ENCODE results near the gene STRA6. TPM values are rescaled to one million over a fixed set of nuclear protein-coding genes. Genes with fewer than 3 reads are reported as not detected.
A peak's percentile ranks its signal among the peaks of the same experiment; 100 is the strongest.

The STRA6 gene
- total RNA-seq, 4 donors from 2014 or later, result 0.13 to 0.83 (median 0.47) TPM

- DNase-seq (ENCODE audit: extremely low spot score), result no peak
- Histone ChIP-seq H3K4me3 (no peak overlapping the region), H3K27me3 (no peaks in the 10 kb centered on the region), H3K4me1 (peaks cover 11 to 16% (median 14%) of the 10 kb centered on the region in 4 donors), H3K36me3 (no peaks in the 10 kb centered on the region), H3K27ac (replicated peaks in 1 of 4) (no peak overlapping the region), H3K9me3 (no peaks in the 10 kb centered on the region)
- WGBS, result 85% methylated on average over 9 of the region's 12 CpGs
- intact Hi-C loops (cut with DNase I), result no loop called here
- no peak for TF ChIP-seq EP300 (IDR thresholded peaks at IDR 0.05)
- no peak for TF ChIP-seq POLR2AphosphoS5 (IDR thresholded peaks at IDR 0.05)
- no peak for TF ChIP-seq CTCF (IDR thresholded peaks at IDR 0.05)
Measured at GRCh38 chr15:74184582-74185091, 17.9 kb downstream of the STRA6 start.

GRCh38 chr15:74182131-74182530 is 20.5 kb downstream of the STRA6 start:
- 95% methylated on average over 3 of the region's 8 CpGs for WGBS
- peaks cover 32 to 41% (median 37%) of the 10 kb centered on the region in 4 donors for H3K4me1 ChIP-seq
- no peaks in the 10 kb centered on the region for H3K9me3 ChIP-seq
- no peak for DNase-seq (ENCODE audit: extremely low spot score)
- H3K27me3 ChIP-seq, result no peaks in the 10 kb centered on the region
- H3K27ac ChIP-seq (replicated peaks in 1 of 4), result no peak overlapping the region
- H3K36me3 ChIP-seq, result no peaks in the 10 kb centered on the region
- intact Hi-C loops (cut with DNase I), result no loop called here
- TF ChIP-seq POLR2A (IDR thresholded peaks at IDR 0.05; ENCODE audit: low read depth) (no peak), EP300 (IDR thresholded peaks at IDR 0.05) (no peak), POLR2AphosphoS5 (IDR thresholded peaks at IDR 0.05) (no peak), CTCF (IDR thresholded peaks at IDR 0.05) (no peak)
- H3K4me3 ChIP-seq, result no peak overlapping the region

GRCh38 chr15:74180881-74181602 is 21.5 kb downstream of the STRA6 start:
- intact Hi-C loops (cut with DNase I), result no loop called here
- no peaks in the 10 kb centered on the region for H3K9me3 ChIP-seq
- TF ChIP-seq EP300 (IDR thresholded peaks at IDR 0.05), result no peak
- TF ChIP-seq POLR2A (IDR thresholded peaks at IDR 0.05; ENCODE audit: low read depth), result no peak
- TF ChIP-seq CTCF (IDR thresholded peaks at IDR 0.05), result no peak
- no peak for TF ChIP-seq POLR2AphosphoS5 (IDR thresholded peaks at IDR 0.05)
- peak overlapping the region; percentile 2 to 64 (median 50) for H3K27ac ChIP-seq (replicated peaks in 1 of 4)
- peaks cover 0 to 4% (median 0%) of the 10 kb centered on the region in 4 donors for H3K36me3 ChIP-seq
- H3K4me3 ChIP-seq, result no peak overlapping the region
- H3K27me3 ChIP-seq, result no peaks in the 10 kb centered on the region
- WGBS, result 93% methylated on average over 15 of the region's 21 CpGs
- H3K4me1 ChIP-seq, result peaks cover 37 to 52% (median 48%) of the 10 kb centered on the region in 4 donors
- no peak for DNase-seq (ENCODE audit: extremely low spot score)

GRCh38 chr15:74179983-74180880 is 22.4 kb downstream of the STRA6 start:
- Histone ChIP-seq H3K27me3 (no peaks in the 10 kb centered on the region), H3K9me3 (no peaks in the 10 kb centered on the region), H3K4me3 (no peak overlapping the region), H3K36me3 (peaks cover 0 to 10% (median 4%) of the 10 kb centered on the region in 4 donors), H3K27ac (replicated peaks in 1 of 4) (peak overlapping the region; percentile 37 to 64 (median 50)), H3K4me1 (peaks cover 43 to 60% (median 56%) of the 10 kb centered on the region in 4 donors)
- intact Hi-C loops (cut with DNase I), result no loop called here
- WGBS, result 66% methylated on average over 4 of the region's 17 CpGs
- TF ChIP-seq POLR2A (IDR thresholded peaks at IDR 0.05; ENCODE audit: low read depth), result no peak
- no peak for TF ChIP-seq EP300 (IDR thresholded peaks at IDR 0.05)
- TF ChIP-seq CTCF (IDR thresholded peaks at IDR 0.05), result no peak
- TF ChIP-seq POLR2AphosphoS5 (IDR thresholded peaks at IDR 0.05), result no peak
- no peak for DNase-seq (ENCODE audit: extremely low spot score)

Data from esophagus muscularis mucosa (tissue), 4 donors.